ENCODE data around the gene FAM98C. TPM values are rescaled to one million over a fixed set of nuclear protein-coding genes. Genes with fewer than 3 reads are reported as not detected.

FAM98C gene
- total RNA-seq, 1 donor from 2014 or later: 14.3 TPM

GRCh38 chr19:38451036-38451435 is 48.1 kb downstream of the FAM98C start:
- FAIRE-seq: no peak

GRCh38 chr19:38451629-38452028 is 48.7 kb downstream of the FAM98C start:
- FAIRE-seq (no peak), DNase-seq (ENCODE audit: low spot score in 2 of 2) (no peak)

More at GRCh38 chr19:38451036-38451435, 48.1 kb downstream of the FAM98C start:
- no peak for DNase-seq (ENCODE audit: low spot score in 2 of 2)

GRCh38 chr19:38452430-38453366 is 49.8 kb downstream of the FAM98C start:
- FAIRE-seq (no peak), DNase-seq (ENCODE audit: low spot score in 2 of 2) (no peak)

- no peak for FAIRE-seq
- no peak for DNase-seq (ENCODE audit: low spot score in 2 of 2)
Observed at GRCh38 chr19:38453596-38453995, 50.7 kb downstream of the FAM98C start.

- DNase-seq (ENCODE audit: low spot score in 2 of 2) (no peak), FAIRE-seq (no peak)
Observed at GRCh38 chr19:38455031-38455430, 52.1 kb downstream of the FAM98C start.

GRCh38 chr19:38457202-38457601 is 54.3 kb downstream of the FAM98C start:
- FAIRE-seq (no peak), DNase-seq (ENCODE audit: low spot score in 2 of 2) (no peak)

GRCh38 chr19:38457690-38458405 is 55.0 kb downstream of the FAM98C start:
- FAIRE-seq (no peak), DNase-seq (ENCODE audit: low spot score in 2 of 2) (no peak)

Other genes with a start within 250 kb of the FAM98C start
- gene DPF1, start 178.9 kb upstream of the FAM98C start, total RNA-seq: 39.9 TPM
- not detected for gene PPP1R14A, start 146.7 kb upstream of the FAM98C start, total RNA-seq
- 104 TPM for gene SPINT2, start 138.5 kb upstream of the FAM98C start, total RNA-seq
- 0.82 TPM for gene C19orf33, start 98.8 kb upstream of the FAM98C start, total RNA-seq
- gene YIF1B, start 87.1 kb upstream of the FAM98C start, total RNA-seq: 32.6 TPM
- gene KCNK6, start 83.2 kb upstream of the FAM98C start, total RNA-seq: 0.41 TPM
- 4.9 TPM for gene CATSPERG, start 67.3 kb upstream of the FAM98C start, total RNA-seq
- 107 TPM for gene PSMD8, start 28.5 kb upstream of the FAM98C start, total RNA-seq
- 0.82 TPM for gene GGN, start 15.1 kb upstream of the FAM98C start, total RNA-seq
- 1.6 TPM for gene SPRED3, start 14.4 kb upstream of the FAM98C start, total RNA-seq
- gene RASGRP4, start 23.1 kb downstream of the FAM98C start, total RNA-seq: under 0.01 TPM
- 4.5 TPM for gene RYR1, start 30.6 kb downstream of the FAM98C start, total RNA-seq
- 1.2 TPM for gene MAP4K1, start 214.9 kb downstream of the FAM98C start, total RNA-seq
- 120 TPM for gene EIF3K, start 216.1 kb downstream of the FAM98C start, total RNA-seq
- 50.1 TPM for gene ACTN4, start 244.6 kb downstream of the FAM98C start, total RNA-seq

Measured in frontal cortex (tissue), 4 donors.